Measurements from ENCODE around the gene SH3BGRL3.
"Not testable (repeated sequence)": the region's sequence is repeated elsewhere in the genome, so short reads cannot be mapped to it uniquely, and the experiment has no call there.

Gene SH3BGRL3

DNA sequence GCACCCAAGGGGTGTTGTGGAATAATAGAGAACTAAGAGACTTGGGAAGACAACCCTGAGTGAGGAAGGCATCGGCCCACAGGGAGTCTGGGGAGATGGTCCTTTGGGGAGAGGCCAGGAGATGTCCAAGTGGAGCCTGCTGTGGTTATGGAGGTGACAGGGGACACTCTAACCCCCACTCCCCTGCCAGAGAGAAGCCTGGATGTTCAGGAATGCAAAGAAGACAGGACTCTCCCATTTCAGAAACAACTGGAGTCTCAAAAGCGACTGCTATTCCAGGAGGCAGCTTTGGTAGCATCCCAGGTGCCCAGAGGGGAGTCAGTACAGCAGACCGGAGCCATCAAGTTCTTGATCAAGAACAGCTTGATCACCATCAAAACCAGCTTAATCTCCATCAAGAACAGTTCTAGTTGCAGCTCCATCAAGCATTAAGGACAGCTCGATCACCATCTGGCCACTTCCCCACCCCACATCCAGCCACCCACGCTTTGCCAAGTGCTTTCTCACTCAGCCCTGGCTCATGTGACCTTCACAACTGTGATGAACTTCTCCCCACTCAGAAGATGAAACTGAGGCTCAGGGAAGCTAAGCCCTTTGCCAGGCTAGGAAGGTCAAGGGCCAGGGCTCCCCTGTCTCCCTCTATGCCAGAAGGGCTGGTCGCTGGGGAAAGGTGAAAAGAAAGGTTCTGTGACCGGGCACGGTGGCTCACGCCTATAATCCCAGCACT lies 38.6 kb downstream of the SH3BGRL3 start:
- DNase-seq, result peak; percentile 45

DNA sequence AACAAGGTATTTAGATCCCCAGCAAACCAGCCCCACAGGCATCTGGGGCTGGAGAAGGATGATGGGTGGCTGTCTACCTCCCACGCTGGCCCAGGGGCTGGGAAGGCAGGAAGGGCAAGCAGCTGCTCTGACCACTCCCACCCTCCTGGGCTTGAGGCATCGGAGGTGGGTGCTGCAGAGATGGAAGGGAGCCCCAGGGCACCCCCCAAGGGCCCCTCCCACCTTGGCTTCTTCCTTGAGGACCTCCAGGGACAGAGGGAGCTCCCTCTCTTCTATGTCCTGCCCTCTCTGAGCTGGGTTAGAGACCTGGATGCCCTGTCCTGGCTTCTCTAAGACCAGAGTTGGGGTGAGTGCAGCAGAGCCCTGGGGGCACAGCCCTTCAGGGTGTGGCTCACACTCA lies 41.0 kb downstream of the SH3BGRL3 start:
- DNase-seq, result no peak

DNA sequence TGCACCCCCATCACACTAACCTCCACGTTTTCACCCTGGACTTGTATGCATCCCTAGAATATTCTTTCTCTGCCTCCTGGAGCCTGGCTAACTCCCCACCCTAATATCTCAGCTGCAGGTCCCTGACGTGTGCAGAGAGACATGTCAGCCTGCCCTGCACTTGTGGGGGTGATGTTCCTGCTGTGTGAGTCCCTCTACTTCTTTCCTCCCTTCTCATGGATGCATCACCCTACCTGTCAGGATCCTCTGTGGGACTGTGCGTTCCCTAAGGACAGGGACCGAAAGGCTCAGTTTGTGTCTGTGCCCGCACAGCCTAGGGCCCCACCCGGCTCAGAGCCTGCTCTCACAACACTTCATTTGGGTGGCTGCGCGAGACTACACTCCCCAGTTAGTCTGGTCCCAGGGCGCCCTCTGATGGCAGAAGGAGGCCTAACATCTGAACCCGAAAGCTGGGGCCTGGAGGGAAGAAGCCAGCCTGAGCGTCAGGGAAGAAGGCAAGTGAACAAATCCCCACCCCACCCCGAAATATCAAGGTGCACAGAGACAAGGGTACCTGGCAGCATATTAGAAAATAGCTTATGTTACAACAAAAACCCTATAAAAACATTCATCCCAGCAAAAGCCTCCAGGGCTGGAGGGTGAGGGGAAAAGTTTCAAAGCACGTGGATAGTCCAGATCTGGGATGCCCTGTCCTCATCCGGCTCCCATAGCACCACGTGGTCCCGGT lies 41.6 kb downstream of the SH3BGRL3 start:
- DNase-seq, result peak; percentile 97

DNA sequence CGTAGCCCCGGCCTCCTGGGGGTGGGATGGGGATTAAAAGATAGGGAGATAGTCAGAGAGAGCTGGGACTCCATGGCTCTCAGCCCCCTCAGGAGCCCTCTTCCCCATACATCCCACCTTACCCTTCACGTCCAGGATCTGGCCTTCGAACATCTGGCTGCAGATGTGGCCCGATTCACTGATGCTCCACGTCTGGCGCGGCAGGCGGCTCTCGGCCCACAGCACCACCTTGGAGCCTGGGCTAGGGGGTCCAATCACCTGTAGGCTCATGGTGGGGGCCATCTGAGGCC lies 42.1 kb downstream of the SH3BGRL3 start:
- DNase-seq, result no peak

DNA sequence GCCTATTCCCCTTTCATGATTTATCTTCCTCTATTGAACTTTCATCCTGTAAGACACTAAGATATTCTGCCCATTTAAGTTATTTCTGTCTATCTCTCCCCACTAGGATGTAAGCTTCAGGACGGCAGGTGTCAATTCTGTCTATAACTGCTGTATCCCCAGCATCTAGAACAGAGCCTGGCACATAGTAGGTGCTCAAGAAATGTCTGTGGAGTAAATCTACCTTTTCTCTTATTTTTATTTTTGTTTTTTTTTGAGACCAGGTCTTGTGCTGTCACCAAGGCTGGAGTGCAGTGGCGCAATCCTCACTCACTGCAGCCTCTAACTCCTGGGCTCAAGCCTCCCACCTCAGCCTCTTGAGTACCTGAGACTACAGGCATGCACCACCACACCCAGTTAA lies 43.5 kb downstream of the SH3BGRL3 start:
- DNase-seq, result no peak

DNA sequence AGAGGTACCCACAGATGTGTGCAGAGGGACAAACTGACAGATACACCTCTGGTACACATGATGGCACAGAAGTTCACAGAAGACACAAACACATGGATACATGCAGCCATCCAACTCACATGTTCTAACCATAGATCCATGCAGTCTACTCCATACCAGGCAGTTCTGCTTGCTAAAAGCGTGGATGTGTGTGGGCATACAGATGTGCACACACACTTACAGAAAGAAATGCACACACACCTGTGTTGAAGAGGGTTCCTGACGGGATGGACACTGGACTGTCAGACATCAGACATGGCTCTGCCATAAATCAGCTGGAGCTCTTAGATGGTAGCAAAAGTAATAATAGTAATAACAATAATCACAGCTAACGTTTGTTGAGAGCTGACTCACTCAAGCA lies 44.7 kb downstream of the SH3BGRL3 start:
- no peak for DNase-seq

DNA sequence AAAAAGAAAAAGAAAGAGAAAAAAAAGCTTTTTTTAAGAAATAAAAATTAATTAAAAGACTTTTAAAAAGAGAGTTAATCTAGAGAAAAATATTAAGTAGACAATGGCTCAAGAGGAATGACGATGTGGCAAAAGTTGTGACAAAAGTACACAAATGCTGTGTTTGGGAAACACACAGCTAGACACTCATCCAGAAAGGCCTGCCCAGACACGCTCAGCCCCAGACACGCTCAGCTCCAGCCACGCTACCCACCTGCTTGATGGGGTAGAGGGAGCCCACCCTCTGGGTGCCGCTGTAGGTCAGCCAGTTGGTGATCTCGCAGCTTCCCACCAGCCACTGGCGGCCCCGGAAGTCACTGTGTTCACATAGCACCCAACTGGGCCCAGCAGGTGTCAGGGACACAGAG lies 48.1 kb downstream of the SH3BGRL3 start:
- DNase-seq, result no peak

DNA sequence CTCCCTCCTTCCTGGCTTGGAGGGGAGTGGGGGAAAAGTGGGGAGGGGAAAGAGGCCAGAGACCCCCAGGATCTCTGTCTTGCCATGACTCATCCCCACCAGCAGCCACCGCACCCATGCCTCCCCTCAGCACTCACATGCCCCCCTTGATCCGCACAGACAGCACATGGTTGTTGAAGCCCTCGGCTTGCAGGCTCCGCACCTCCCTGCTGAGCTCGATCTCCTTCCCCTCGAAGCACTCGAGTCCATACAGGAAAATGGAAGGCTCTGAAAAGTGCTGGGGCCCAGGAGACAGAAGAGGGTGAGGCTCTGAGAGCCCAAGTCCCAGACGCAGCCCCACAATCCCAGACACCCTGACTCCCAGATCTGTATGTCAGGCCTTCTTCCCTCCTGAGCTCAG lies 48.7 kb downstream of the SH3BGRL3 start:
- no peak for DNase-seq

DNA sequence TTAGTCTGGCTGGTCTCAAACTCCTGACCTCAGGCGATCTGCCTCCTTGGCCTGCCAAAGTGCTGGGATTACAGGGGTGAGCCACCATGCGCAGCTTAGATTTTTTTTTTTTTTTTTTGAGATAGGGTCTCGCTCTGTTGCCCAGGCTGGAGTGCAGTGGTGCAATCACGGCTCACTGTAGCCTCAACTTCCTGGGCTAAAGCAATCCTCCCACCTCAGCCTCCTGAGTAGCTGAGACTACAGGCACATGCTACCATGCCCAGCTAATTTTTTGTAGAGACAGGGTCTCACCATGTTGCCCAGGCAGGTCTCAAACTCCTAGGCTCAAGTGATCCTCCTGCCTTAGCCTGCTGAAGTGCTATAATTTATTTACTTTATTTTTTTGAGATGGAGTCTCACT lies 49.5 kb downstream of the SH3BGRL3 start:
- DNase-seq, result not testable (repeated sequence)

DNA sequence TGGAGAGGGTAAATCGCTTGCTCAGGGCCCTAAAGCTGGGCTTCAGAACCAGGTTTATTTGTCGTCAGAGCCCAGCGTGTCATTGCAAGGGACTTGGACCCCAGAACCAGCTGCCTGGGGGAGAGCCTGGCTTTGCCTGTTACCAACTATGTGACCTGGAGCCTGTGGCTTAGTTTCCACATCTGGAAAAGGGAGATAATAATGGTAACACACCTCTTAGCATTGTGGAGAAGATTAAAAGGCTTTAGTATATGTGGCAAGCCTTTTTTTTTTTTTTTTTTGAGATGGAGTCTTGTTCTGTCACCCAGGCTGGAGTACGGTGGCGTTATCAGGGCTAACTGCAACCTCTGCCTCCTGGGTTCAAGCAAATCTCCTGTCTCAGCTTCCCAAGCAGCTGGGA lies 50.4 kb downstream of the SH3BGRL3 start:
- no peak for DNase-seq
